H1 (cell line): ENCODE data around the gene MKX. TPM values are rescaled to one million over a fixed set of nuclear protein-coding genes. Genes with fewer than 3 reads are reported as not detected.

Experiments
- CTCF ChIA-PET: fragments of 300-600 bp; sonication (Branson Sonifier 250); formaldehyde crosslinking; loops from one replicate; lab custom pipeline; 2021; ENCODE audit not compliant: partially characterized antibody; lab: Charles Lee
- POLR2A ChIA-PET: fragments of 300-600 bp; sonication (Branson Sonifier 250); formaldehyde crosslinking; loops from one replicate; lab custom pipeline; 2021; ENCODE audit warnings: inconsistent platforms; ENCODE audit not compliant: partially characterized antibody; lab: Charles Lee
- DNase-seq, 2 experiments: peaks; one replicate each; pipeline versions ENCODE4 v3.0.0 to v3.0.0-alpha.2; 2010 to 2022; ENCODE audit warnings: low spot score in 2 of 2, low read depth in 1 of 2, mixed read lengths in 1 of 2
- FAIRE-seq: peaks from 2 replicates; lab custom pipeline; 2011; peaks lifted over from hg19 to GRCh38; lab: Jason Lieb, UNC
- H2AFZ ChIP-seq: 2 replicates; pipeline ENCODE4 v1.8.1; 2012; ENCODE audit warnings: low read length, inconsistent platforms
- H2AK5ac ChIP-seq: 2 replicates; pipeline ENCODE4 v1.6.1; 2013; ENCODE audit warnings: low read depth, low read length
- H2BK120ac ChIP-seq: replicated peaks from 2 replicates; pipeline ENCODE3; 2013; ENCODE audit warnings: low read depth, low read length, inconsistent platforms
- H2BK12ac ChIP-seq: 2 replicates; pipeline ENCODE4 v1.6.1; 2013; ENCODE audit warnings: low read depth, low read length
- H2BK15ac ChIP-seq: 2 replicates; pipeline ENCODE4 v1.6.1; 2013; ENCODE audit warnings: low read length
- H2BK20ac ChIP-seq: 2 replicates; pipeline ENCODE4 v1.6.1; 2013; ENCODE audit warnings: low read length
- H2BK5ac ChIP-seq: 2 replicates; pipeline ENCODE4 v1.6.1; 2013; ENCODE audit warnings: low read depth, low read length
- H3K14ac ChIP-seq: 2 replicates; pipeline ENCODE4 v1.6.1; 2013; ENCODE audit warnings: inconsistent platforms; ENCODE audit not compliant: insufficient read length
- H3K18ac ChIP-seq: 2 replicates; pipeline ENCODE4 v1.6.1; 2013; ENCODE audit warnings: low read length; ENCODE audit errors: extremely low read depth
- H3K23ac ChIP-seq: 2 replicates; pipeline ENCODE4 v1.6.1; 2013; ENCODE audit warnings: inconsistent platforms; ENCODE audit not compliant: insufficient read length
- H3K23me2 ChIP-seq: 2 replicates; pipeline ENCODE4 v1.6.1; 2013; ENCODE audit warnings: low read depth, low read length
- H3K27ac ChIP-seq: 2 replicates; pipeline ENCODE4 v1.6.1; 2011; ENCODE audit warnings: low read depth, low read length, inconsistent platforms
- H3K27me3 ChIP-seq, 4 experiments: replicated peaks in 1 of 4; 1 replicate in 1 of 4; 2 replicates in 3 of 4; pipeline versions ENCODE4 v1.6.1 to v1.8.1; 2011 to 2013; ENCODE audit warnings: low read length in 3 of 4, mild to moderate bottlenecking in 3 of 4, inconsistent platforms in 2 of 4, mixed read lengths in 2 of 4, moderate library complexity in 1 of 4; ENCODE audit not compliant: control insufficient read depth in 3 of 4, insufficient read depth in 3 of 4; ENCODE audit errors: extremely low read depth in 1 of 4
- H3K36me3 ChIP-seq, 4 experiments: 2 replicates each; pipeline versions ENCODE4 v1.6.1 to v1.8.1; 2011 to 2013; ENCODE audit warnings: mild to moderate bottlenecking in 4 of 4, low read length in 3 of 4, moderate library complexity in 2 of 4, control low read depth in 1 of 4, inconsistent platforms in 1 of 4; ENCODE audit not compliant: insufficient read depth in 4 of 4, control insufficient read depth in 2 of 4
- H3K4ac ChIP-seq: replicated peaks from 2 replicates; pipeline ENCODE3; 2013; ENCODE audit warnings: low read length, low read depth, mixed read lengths, inconsistent platforms; ENCODE audit not compliant: insufficient read length
- H3K4me1 ChIP-seq, 4 experiments: replicated peaks in 1 of 4; 1 replicate in 1 of 4; 2 replicates in 3 of 4; pipeline versions ENCODE4 v1.6.1 to v1.8.1; 2011 to 2013; ENCODE audit warnings: low read length in 3 of 4, inconsistent platforms in 2 of 4, mixed read lengths in 1 of 4; ENCODE audit not compliant: insufficient read depth in 4 of 4, control insufficient read depth in 3 of 4
- H3K4me2 ChIP-seq, 2 experiments: 2 replicates each; pipeline versions ENCODE4 v1.6.1 to v1.8.1; 2011 to 2013; ENCODE audit warnings: low read depth in 2 of 2, low read length in 2 of 2, control low read depth in 1 of 2, inconsistent platforms in 1 of 2, mild to moderate bottlenecking in 1 of 2; ENCODE audit not compliant: insufficient read depth in 1 of 2
- H3K4me3 ChIP-seq, 4 experiments: fragments of 200-600, 300-600 bp in 1 of 4; sonication (generic), shearing (Covaris generic), sonication (Bioruptor Twin) in 1 of 4; 2 replicates each; pipeline versions ENCODE4 v1.5.1 to v1.8.1; 2011 to 2016; ENCODE audit warnings: low read length in 4 of 4, low read depth in 3 of 4, control low read depth in 2 of 4, inconsistent platforms in 2 of 4, mild to moderate bottlenecking in 2 of 4, mixed read lengths in 1 of 4, moderate library complexity in 1 of 4; ENCODE audit not compliant: insufficient read depth in 2 of 4; ENCODE audit errors: extremely low read depth in 1 of 4
- H3K56ac ChIP-seq: replicated peaks from 2 replicates; pipeline ENCODE3; 2013; ENCODE audit warnings: low read depth, mild to moderate bottlenecking, mixed read lengths, low read length, inconsistent platforms; ENCODE audit not compliant: insufficient read length
- H3K79me1 ChIP-seq: 2 replicates; pipeline ENCODE4 v1.6.1; 2013; ENCODE audit warnings: low read depth, low read length, control low read depth
- H3K79me2 ChIP-seq, 2 experiments: 2 replicates each; pipeline versions ENCODE4 v1.6.1 to v1.8.1; 2012 to 2013; ENCODE audit warnings: low read length in 2 of 2, mild to moderate bottlenecking in 2 of 2, inconsistent platforms in 1 of 2; ENCODE audit not compliant: insufficient read depth in 2 of 2, control insufficient read depth in 1 of 2
- H3K9ac ChIP-seq, 4 experiments: replicated peaks in 1 of 4; 1 replicate in 1 of 4; 2 replicates in 3 of 4; pipeline versions ENCODE4 v1.6.1 to v1.8.1; 2011 to 2013; ENCODE audit warnings: low read depth in 3 of 4, low read length in 3 of 4, control low read depth in 2 of 4, mild to moderate bottlenecking in 2 of 4, moderate library complexity in 2 of 4, inconsistent platforms in 1 of 4; ENCODE audit errors: extremely low read depth in 1 of 4
- H3K9me3 ChIP-seq, 2 experiments: 2 replicates each; pipeline versions ENCODE4 v1.6.1 to v1.8.1; 2012 to 2013; ENCODE audit warnings: mild to moderate bottlenecking in 2 of 2, moderate library complexity in 2 of 2, control low read depth in 1 of 2, inconsistent platforms in 1 of 2, low read depth in 1 of 2, low read length in 1 of 2, mixed read lengths in 1 of 2; ENCODE audit not compliant: insufficient read depth in 2 of 2
- H4K20me1 ChIP-seq, 2 experiments: replicated peaks in 1 of 2; 2 replicates each; pipeline versions ENCODE3 to v1.8.1; 2011 to 2013; ENCODE audit warnings: inconsistent platforms in 2 of 2, low read length in 2 of 2, mild to moderate bottlenecking in 1 of 2; ENCODE audit not compliant: insufficient read depth in 2 of 2, control insufficient read depth in 1 of 2
- H4K5ac ChIP-seq: 2 replicates; pipeline ENCODE4 v1.6.1; 2013; ENCODE audit warnings: low read length, low read depth, mixed read lengths, inconsistent platforms; ENCODE audit not compliant: insufficient read length
- H4K8ac ChIP-seq: 2 replicates; pipeline ENCODE4 v1.8.0; 2013; ENCODE audit warnings: mild to moderate bottlenecking, moderate library complexity, low read length, inconsistent platforms; ENCODE audit not compliant: insufficient read depth; ENCODE audit errors: extremely low read depth
- H4K91ac ChIP-seq: replicated peaks from 2 replicates; pipeline ENCODE3; 2013; ENCODE audit warnings: low read length, mixed read lengths, inconsistent platforms; ENCODE audit not compliant: insufficient read length
- CEBPB ChIP-seq: IDR thresholded peaks from 2 replicates; pipeline ENCODE4 v1.6.1; 2012; ENCODE audit warnings: low read depth, low read length
- EGR1 ChIP-seq: IDR thresholded peaks from 2 replicates; pipeline ENCODE4 v1.6.1; 2011; ENCODE audit warnings: low read depth, low read length, borderline replicate concordance
- GTF2F1 ChIP-seq: IDR thresholded peaks from 2 replicates; pipeline ENCODE4 v1.6.1; 2012; ENCODE audit warnings: low read depth, low read length, improper control_type of control experiment, borderline replicate concordance
- RAD21 ChIP-seq, 2 experiments: IDR thresholded peaks in 1 of 2; conservative IDR thresholded peaks in 1 of 2; 2 replicates each; pipeline ENCODE4 v1.6.1; 2011; ENCODE audit warnings: low read depth in 2 of 2, low read length in 2 of 2, improper control_type of control experiment in 1 of 2, inconsistent platforms in 1 of 2, mild to moderate bottlenecking in 1 of 2, moderate library complexity in 1 of 2
- SAP30 ChIP-seq: fragments of 300-600 bp; sonication (generic); IDR thresholded peaks from 2 replicates; pipeline ENCODE4 v1.7.1; 2012; ENCODE audit warnings: low read length, moderate library complexity, mild to moderate bottlenecking, inconsistent platforms; ENCODE audit not compliant: insufficient read depth, insufficient replicate concordance
- WGBS, 2 experiments: shearing (Covaris generic) in 1 of 2; methylation state at CpG; one replicate each; pipeline versions ENCODE4 v1.1.6 to v1.1.7; 2013 to 2015; ENCODE audit warnings: low lambda C conversion rate in 2 of 2, mixed read lengths in 2 of 2, inconsistent platforms in 1 of 2, low coverage in 1 of 2, missing lambda C conversion rate in 1 of 2; ENCODE audit not compliant: insufficient replicate concordance in 2 of 2, insufficient coverage in 1 of 2, insufficient read length in 1 of 2; ENCODE audit errors: extremely low coverage in 1 of 2, missing lambda C conversion rate in 1 of 2; 5-methylcytosine and 5-hydroxymethylcytosine counted together
- polyA plus RNA-seq, 7 experiments: library from polyadenylated mRNA; depleted of rRNA in 3 of 7; stranded (reverse) in 5 of 7; unstranded in 2 of 7; fragments of >200 nt in 5 of 7; fragments of 200-250 nt in 2 of 7; gene quantifications; 1 replicate in 5 of 7; 2 replicates in 1 of 7; 4 replicates in 1 of 7; pipeline versions ENCODE4 v1.2.1 to v1.2.3, GENCODE V29; 2011 to 2013; ENCODE audit warnings: missing spikeins in 2 of 7, mixed read lengths in 2 of 7
- total RNA-seq: library from RNA; stranded (reverse); fragmentation: NEBNext Ultra II Directional; extraction: Animal tissue kit (Norgen Biotek cat#: 25700); gene quantifications from 2 replicates; pipeline ENCODE4 v1.2.1, GENCODE V29; 2021

Gene MKX
- total and polyA plus RNA-seq, 2 of the 8 experiments (the other 6 are each of a cell fraction or from before 2014, with no cell fraction given) = 0.21 to 1.3 TPM

- H2BK5ac ChIP-seq = no peak overlapping the region
- POLR2A ChIA-PET = no interaction called here
- no peak overlapping the region for H3K4me3 ChIP-seq
- no peak overlapping the region for H2AK5ac ChIP-seq
- no peak for TF ChIP-seq SAP30
- no peak for TF ChIP-seq GTF2F1
- no peak for TF ChIP-seq RAD21 (IDR thresholded peaks at IDR 0.05 in 1 of 2, conservative IDR thresholded peaks at IDR 0.05 in 1 of 2; ENCODE audit: low read depth in 2 of 2, low read length in 2 of 2)
- no peak for TF ChIP-seq EGR1
- TF ChIP-seq CEBPB = no peak
- H4K91ac ChIP-seq = no peak overlapping the region
- H3K36me3 ChIP-seq = no peaks in the 10 kb centered on the region
- no peak overlapping the region for H3K9ac ChIP-seq
- H3K27ac ChIP-seq = no peak overlapping the region
- no peak overlapping the region for H2BK12ac ChIP-seq
- FAIRE-seq = no peak
- no peaks in the 10 kb centered on the region for H3K27me3 ChIP-seq
- H3K4me2 ChIP-seq = no peak overlapping the region
- no peak overlapping the region for H3K18ac ChIP-seq
- H2AFZ ChIP-seq = no peak overlapping the region
- H2BK20ac ChIP-seq = no peak overlapping the region
- no peaks in the 10 kb centered on the region for H3K79me1 ChIP-seq
- H3K79me2 ChIP-seq = no peaks in the 10 kb centered on the region
- DNase-seq = no peak
- H4K5ac ChIP-seq = no peak overlapping the region
- H3K23me2 ChIP-seq = no peaks in the 10 kb centered on the region
- no peak overlapping the region for H2BK120ac ChIP-seq
- H4K8ac ChIP-seq = no peak overlapping the region
- H3K14ac ChIP-seq = no peak overlapping the region
- no peak overlapping the region for H3K4ac ChIP-seq
- no peak overlapping the region for H3K23ac ChIP-seq
- no peaks in the 10 kb centered on the region for H3K9me3 ChIP-seq
- CTCF ChIA-PET = interaction anchor here (1.0 kb wide), 1 partner anchor 12 kb away, joined by 3 read pairs; no protein-coding TSS in a partner anchor
- 80% methylated on average over 6 of the region's 6 CpGs; no CpG with 5 or more reads in 1 of the 2 experiments for WGBS, 2 experiments
- H2BK15ac ChIP-seq = no peak overlapping the region
- H3K56ac ChIP-seq = no peak overlapping the region
- H4K20me1 ChIP-seq = no peaks in the 10 kb centered on the region
- H3K4me1 ChIP-seq = no peaks in the 10 kb centered on the region
Measured at GRCh38 chr10:27635290-27635689, 110.3 kb downstream of the MKX start.
